ENCODE results near the gene DHX30.
"Not testable (repeated sequence)": the region's sequence is repeated elsewhere in the genome, so short reads cannot be mapped to it uniquely, and the experiment has no call there.

The DHX30 gene

GRCh38 chr3:47802734-47803479 is at the start of gene DHX30:
TSS of gene DHX30 (plus strand) at chr3:47803138. CDS start at chr3:47810684, 7,546 bp downstream.
- peak; percentile 91 for DNase-seq (ENCODE audit: low spot score)

DNA sequence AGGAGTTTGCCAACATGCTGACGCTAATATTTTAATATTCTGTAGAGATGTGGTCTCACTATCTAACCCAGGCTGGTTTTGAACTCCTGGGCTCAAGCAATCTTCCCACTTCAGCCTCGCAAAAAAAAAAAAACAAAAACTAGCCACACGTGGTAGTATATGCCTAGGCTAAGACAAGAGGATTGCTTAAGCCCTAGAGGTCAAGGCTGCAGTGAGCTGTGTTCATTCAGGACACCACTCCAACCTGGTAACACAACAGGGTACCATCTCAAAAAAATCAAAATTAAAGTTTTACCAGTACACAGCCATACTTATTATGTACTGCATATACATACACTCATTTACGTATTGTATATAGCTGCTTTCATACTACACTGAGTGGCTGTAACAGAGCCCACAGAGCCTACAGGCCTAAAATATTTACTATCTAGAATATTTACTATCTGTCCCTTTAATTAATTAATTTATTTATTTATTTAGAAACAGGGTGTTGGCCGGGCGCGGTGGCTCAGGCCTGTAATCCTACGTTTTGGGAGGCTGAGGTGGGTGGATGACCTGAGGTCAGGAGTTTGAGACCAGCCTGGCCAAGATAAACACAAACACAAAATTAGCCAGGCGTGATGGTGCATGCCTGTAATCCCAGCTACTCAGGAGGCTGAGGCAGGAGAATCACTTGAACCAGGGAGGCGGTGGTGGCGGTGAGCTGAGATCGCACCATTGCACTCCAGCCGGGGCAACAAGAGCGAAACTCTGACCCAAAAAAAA is 44.5 kb upstream of the DHX30 start:
- DNase-seq (ENCODE audit: low spot score), result no peak

DNA sequence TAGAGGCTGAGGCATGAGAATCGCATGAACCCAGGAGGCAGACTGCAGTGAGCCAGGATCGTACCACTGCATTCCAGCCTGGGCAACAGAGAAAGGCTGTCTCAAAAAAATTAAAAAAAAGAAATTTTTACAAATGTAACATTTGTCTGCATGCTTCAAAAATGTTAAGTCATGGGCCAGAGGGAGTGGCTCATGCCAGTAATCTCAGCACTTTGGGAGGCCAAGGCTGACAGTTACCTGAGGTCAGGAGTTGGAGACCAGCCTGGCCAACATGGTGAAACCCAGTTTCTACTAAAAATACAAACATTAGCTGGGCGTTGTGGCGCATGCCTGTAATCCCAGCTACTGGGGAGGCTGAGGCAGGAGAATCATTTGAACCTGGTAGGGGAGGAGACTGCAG is 42.7 kb upstream of the DHX30 start:
- not testable (repeated sequence) for DNase-seq (ENCODE audit: low spot score)

DNA sequence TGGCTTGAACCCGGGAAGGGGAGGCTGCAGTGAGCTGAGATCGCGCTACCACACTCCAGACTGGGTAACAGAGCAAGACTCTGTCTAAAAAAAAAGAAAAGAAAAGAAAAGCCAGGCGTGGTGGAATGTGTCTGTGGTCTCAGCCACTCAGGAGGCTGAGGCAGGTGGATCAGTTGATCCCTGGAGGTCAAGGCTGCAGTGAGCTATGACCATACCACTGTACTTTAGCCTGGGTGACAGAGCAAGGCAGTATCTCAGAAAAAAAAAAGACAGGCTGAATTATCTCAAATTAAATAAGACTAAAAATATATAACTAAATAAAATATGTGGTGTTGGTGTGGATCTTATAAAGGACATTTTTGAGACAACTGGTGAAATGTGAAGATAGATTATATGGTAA is 41.9 kb upstream of the DHX30 start:
- DNase-seq (ENCODE audit: low spot score), result no peak

- DNase-seq (ENCODE audit: low spot score), result no peak
Measured at GRCh38 chr3:47762233-47762632, 40.7 kb upstream of the DHX30 start.

- DNase-seq (ENCODE audit: low spot score), result no peak
Measured at GRCh38 chr3:47766186-47766585, 36.8 kb upstream of the DHX30 start.

GRCh38 chr3:47772047-47772446 is 30.9 kb upstream of the DHX30 start:
- DNase-seq (ENCODE audit: low spot score), result no peak

DNA sequence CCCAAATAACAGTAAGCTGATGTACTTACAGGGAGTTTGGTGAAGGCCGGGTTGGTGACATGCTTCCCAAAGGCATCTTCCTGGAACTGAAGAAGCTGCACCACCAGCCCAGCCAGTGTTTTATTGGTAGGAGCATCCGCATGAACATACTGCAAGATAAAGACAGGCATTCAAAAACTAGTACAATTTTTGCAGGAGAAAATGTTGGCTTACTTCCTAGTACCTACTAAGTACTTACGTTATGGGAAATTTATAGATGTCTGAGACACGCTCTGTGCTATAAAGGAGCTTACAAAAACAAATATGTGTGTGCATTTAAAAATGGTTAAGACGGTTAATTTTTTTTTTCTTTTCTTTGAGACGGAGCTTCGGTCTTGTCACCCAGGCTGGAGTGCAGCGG is 30.1 kb upstream of the DHX30 start:
- no peak for DNase-seq (ENCODE audit: low spot score)

- DNase-seq (ENCODE audit: low spot score), result no peak
Measured at GRCh38 chr3:47778746-47779145, 24.2 kb upstream of the DHX30 start.

DNA sequence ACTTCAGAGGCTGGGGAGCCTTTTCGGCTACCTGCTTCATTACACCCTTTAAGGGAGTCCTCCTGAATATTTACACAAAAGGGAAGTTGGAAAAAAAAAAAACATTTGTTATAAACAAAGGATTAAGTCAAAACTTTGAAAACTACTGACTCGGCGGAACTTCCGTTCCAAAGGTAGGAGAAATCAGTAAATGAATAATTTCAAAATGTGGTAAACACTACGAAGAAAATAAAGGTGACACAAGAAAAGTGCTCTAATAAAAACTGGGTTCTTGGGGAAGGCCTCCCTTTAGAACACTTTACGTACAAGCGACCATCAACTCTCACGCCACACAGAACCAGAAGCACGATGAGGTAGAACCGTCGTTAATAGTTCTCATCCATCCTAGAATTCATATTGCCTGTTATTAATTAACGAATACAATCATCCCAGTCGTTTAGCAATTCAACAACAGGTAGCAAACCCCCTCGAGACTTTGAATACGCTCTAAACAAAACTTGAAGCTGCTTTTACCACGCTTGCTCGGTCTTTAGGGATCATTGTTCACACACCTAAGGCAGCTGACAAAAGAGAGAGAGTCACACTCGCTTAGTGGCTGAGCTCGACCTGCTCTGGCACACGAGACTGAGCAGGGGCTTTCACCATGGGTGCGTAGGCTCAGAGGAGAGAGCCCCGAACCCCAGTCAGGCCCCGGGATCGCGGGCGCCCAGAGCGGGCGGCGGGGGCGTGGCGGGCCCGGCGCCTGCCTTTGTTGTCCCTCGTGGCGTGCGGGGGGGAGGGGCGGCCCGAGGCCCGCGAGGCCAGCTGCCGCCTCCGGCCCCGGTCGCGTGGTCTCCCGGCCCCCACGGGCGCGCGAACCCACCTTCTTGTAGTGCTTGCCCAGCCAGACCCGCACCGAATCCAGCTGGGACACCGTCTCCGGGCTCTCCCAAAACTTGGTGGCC is 21.9 kb upstream of the DHX30 start:
- peak; percentile 51 for DNase-seq (ENCODE audit: low spot score)

- DNase-seq (ENCODE audit: low spot score), result peak; percentile 96
Measured at GRCh38 chr3:47781685-47782445, 21.1 kb upstream of the DHX30 start, which contains the start of gene SMARCC1. TSS of gene SMARCC1 (minus strand) at chr3:47781893. CDS start at chr3:47781797, 96 bp downstream.

GRCh38 chr3:47782446-47783308 is 20.3 kb upstream of the DHX30 start:
- DNase-seq (ENCODE audit: low spot score), result no peak

DNA sequence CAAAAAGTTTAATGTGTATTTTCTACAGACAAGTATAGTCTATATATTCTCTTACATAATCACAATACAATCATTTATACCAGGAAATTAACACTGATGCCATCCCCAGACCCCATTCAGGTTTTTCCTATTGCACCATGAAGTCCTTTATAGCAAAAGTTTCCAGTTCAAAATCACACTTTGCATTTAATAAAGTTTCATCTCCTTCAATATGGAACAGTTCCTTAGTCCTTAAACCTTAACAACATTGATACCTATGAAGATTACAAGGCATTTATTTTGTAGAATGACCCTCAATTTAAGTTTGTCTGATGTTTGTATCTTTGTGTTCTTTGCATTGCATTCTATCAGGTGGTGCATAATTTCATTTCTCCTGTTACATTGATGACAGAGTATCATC is 19.3 kb upstream of the DHX30 start:
- DNase-seq (ENCODE audit: low spot score), result no peak

DNA sequence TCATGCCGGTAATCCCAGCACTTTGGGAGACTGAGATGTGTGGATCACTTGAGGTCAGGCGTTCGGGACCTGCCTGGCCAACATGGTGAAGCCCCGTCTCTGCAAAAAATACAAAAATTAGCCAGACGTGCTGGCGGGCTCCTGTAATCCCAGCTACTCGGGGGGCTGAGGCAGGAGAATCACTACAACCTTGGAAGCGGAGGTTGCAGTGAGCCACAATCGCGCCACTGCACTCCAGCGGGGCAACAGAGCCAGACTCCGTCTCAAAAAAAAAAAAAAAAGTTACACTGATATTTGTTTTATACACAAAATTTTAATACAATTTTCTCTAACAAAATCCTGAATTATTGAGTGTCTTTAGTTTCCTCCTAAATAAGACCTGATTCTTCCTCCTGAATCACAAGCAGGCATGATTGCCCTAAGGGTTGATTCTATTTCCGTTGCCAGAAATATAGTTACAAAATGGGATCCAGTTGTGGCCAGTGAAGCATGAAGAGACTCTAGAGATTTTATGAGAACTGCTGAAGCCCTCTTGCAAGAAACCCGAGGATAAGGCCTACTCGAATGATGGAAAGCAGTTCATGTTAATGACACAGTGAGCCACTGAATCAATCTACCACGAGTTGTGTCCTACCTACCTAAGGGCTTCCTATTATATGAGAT is 11.6 kb upstream of the DHX30 start:
- DNase-seq (ENCODE audit: low spot score), result no peak

DNA sequence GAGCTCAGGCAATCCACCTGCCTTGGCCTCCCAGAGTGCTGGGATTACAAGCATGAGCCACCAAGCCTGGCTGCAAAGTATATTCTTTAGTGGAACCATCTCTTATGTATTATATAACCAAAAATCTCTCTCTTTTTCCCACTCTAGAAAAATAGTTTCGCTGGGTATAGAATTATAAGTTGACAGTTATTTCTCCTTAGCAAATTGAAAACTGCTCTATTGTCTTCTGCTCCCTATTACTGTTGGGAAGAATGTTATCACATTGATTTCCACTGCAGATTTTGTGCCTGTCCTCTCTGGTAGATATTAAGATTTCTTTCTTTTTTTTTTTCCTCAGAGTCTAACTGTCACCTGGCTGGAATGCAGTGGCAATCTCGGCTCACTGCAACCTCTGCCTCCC is 10.2 kb upstream of the DHX30 start:
- DNase-seq (ENCODE audit: low spot score), result no peak

DNA sequence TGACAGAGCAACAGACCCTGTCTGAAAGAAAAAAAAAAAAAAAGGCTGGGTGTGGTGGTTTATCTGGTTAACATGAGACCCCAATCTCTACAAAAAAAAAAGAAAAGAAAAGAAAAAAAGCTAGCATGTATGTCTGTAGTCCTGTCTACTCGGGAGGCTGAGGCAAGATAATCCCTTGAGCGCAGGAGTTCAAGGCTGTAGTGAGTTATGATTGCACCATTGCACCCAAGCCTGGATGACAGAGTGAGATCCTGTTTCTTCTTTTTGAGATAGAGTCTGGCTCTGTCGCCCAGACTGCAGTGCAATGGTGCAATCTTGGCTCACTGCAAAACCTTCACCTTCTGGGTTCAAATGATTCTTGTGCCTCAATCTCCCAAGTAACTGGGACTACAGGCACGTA is 8.4 kb upstream of the DHX30 start:
- no peak for DNase-seq (ENCODE audit: low spot score)

- no peak for DNase-seq (ENCODE audit: low spot score)
Measured at GRCh38 chr3:47799733-47800132, 3.2 kb upstream of the DHX30 start.

GRCh38 chr3:47803480-47804025 is 615 bp downstream of the DHX30 start:
- DNase-seq (ENCODE audit: low spot score), result no peak

GRCh38 chr3:47804577-47804976 is 1.6 kb downstream of the DHX30 start:
- DNase-seq (ENCODE audit: low spot score), result no peak

Data from putamen (tissue), 1 donor.